Mucosa of stomach (tissue), 1 donor: ENCODE measurements around the gene C6orf52.
"Not testable (repeated sequence)": the region's sequence is repeated elsewhere in the genome, so short reads cannot be mapped to it uniquely, and the experiment has no call there.

Source experiments
- H3K27me3 ChIP-seq: one replicate; pipeline ENCODE4 v1.7.0; 2013; ENCODE audit warnings: mild to moderate bottlenecking, low read length; ENCODE audit not compliant: control insufficient read depth, insufficient read depth
- H3K36me3 ChIP-seq: one replicate; pipeline ENCODE4 v1.7.0; 2013; ENCODE audit warnings: low read length; ENCODE audit not compliant: control insufficient read depth, insufficient read depth
- H3K4me1 ChIP-seq: one replicate; pipeline ENCODE4 v1.7.0; 2013; ENCODE audit warnings: mild to moderate bottlenecking, low read length; ENCODE audit not compliant: control insufficient read depth, insufficient read depth
- H3K4me3 ChIP-seq: one replicate; pipeline ENCODE4 v1.7.0; 2013; ENCODE audit warnings: low read length
- H3K9ac ChIP-seq: one replicate; pipeline ENCODE4 v1.7.0; 2013; ENCODE audit warnings: mild to moderate bottlenecking, low read length, moderate library complexity
- H3K9me3 ChIP-seq: one replicate; pipeline ENCODE4 v1.7.0; 2013; ENCODE audit warnings: mild to moderate bottlenecking, low read length, moderate library complexity; ENCODE audit not compliant: control insufficient read depth
- donor health status: Pancreatic carcinoma.

C6orf52 gene

GRCh38 chr6:10694302-10695085 lies at the start of gene C6orf52, which contains the start of gene PAK1IP1:
C6orf52 (minus strand) TSS chr6:10694616; CDS start chr6:10687550, 7,066 bp downstream.
PAK1IP1 (plus strand) TSS chr6:10694972; CDS start chr6:10694986, 14 bp downstream.
- H3K9ac ChIP-seq, result peak within 1 kb of the TSS; percentile 94
- no peaks in the 10 kb centered on the region for H3K36me3 ChIP-seq
- H3K4me3 ChIP-seq, result peak within 1 kb of the TSS; percentile 73
- H3K9me3 ChIP-seq, result no peaks in the 10 kb centered on the region
- no peaks in the 10 kb centered on the region for H3K27me3 ChIP-seq
- peaks cover 12% of the 10 kb centered on the region for H3K4me1 ChIP-seq

GRCh38 chr6:10743515-10743914 lies 49.1 kb upstream of the C6orf52 start:
- Histone ChIP-seq H3K9me3 (no peaks in the 10 kb centered on the region), H3K36me3 (no peaks in the 10 kb centered on the region), H3K9ac (no peak overlapping the region), H3K4me1 (peaks cover 10% of the 10 kb centered on the region), H3K27me3 (no peaks in the 10 kb centered on the region), H3K4me3 (no peak overlapping the region)

GRCh38 chr6:10742251-10742650 lies 47.8 kb upstream of the C6orf52 start:
- no peaks in the 10 kb centered on the region for H3K9me3 ChIP-seq
- H3K27me3 ChIP-seq, result no peaks in the 10 kb centered on the region
- peaks cover 7% of the 10 kb centered on the region for H3K4me1 ChIP-seq
- H3K36me3 ChIP-seq, result no peaks in the 10 kb centered on the region
- no peak overlapping the region for H3K9ac ChIP-seq
- no peak overlapping the region for H3K4me3 ChIP-seq

- H3K9ac ChIP-seq, H3K4me1 ChIP-seq, H3K36me3 ChIP-seq, H3K27me3 ChIP-seq, H3K4me3 ChIP-seq, H3K9me3 ChIP-seq: not testable (repeated sequence)
Observed at GRCh38 chr6:10741643-10742042, 47.2 kb upstream of the C6orf52 start.

GRCh38 chr6:10740061-10740460 lies 45.6 kb upstream of the C6orf52 start:
- Histone ChIP-seq H3K9me3 (no peaks in the 10 kb centered on the region), H3K36me3 (no peaks in the 10 kb centered on the region), H3K9ac (no peak overlapping the region), H3K4me1 (no peaks in the 10 kb centered on the region), H3K4me3 (no peak overlapping the region), H3K27me3 (no peaks in the 10 kb centered on the region)

GRCh38 chr6:10736731-10737130 lies 42.3 kb upstream of the C6orf52 start:
- H3K4me3 ChIP-seq, result no peak overlapping the region
- H3K27me3 ChIP-seq, result no peaks in the 10 kb centered on the region
- H3K9ac ChIP-seq, result no peak overlapping the region
- H3K4me1 ChIP-seq, result no peaks in the 10 kb centered on the region
- H3K36me3 ChIP-seq, result no peaks in the 10 kb centered on the region
- no peaks in the 10 kb centered on the region for H3K9me3 ChIP-seq

GRCh38 chr6:10733863-10734262 lies 39.4 kb upstream of the C6orf52 start:
- H3K36me3 ChIP-seq, result no peaks in the 10 kb centered on the region
- H3K9ac ChIP-seq, result no peak overlapping the region
- H3K4me3 ChIP-seq, result no peak overlapping the region
- H3K27me3 ChIP-seq, result no peaks in the 10 kb centered on the region
- H3K9me3 ChIP-seq, result no peaks in the 10 kb centered on the region
- H3K4me1 ChIP-seq, result no peaks in the 10 kb centered on the region

GRCh38 chr6:10733151-10733715 lies 38.8 kb upstream of the C6orf52 start:
- Histone ChIP-seq H3K9me3 (no peaks in the 10 kb centered on the region), H3K27me3 (no peaks in the 10 kb centered on the region), H3K36me3 (no peaks in the 10 kb centered on the region), H3K4me1 (no peaks in the 10 kb centered on the region), H3K9ac (no peak overlapping the region), H3K4me3 (no peak overlapping the region)

GRCh38 chr6:10730254-10730653 lies 35.8 kb upstream of the C6orf52 start:
- Histone ChIP-seq H3K36me3 (no peaks in the 10 kb centered on the region), H3K9me3 (no peaks in the 10 kb centered on the region), H3K4me3 (no peak overlapping the region), H3K4me1 (no peaks in the 10 kb centered on the region), H3K27me3 (no peaks in the 10 kb centered on the region), H3K9ac (no peak overlapping the region)

GRCh38 chr6:10725716-10726115 lies 31.3 kb upstream of the C6orf52 start:
- Histone ChIP-seq H3K9ac (no peak overlapping the region), H3K4me1 (peaks cover 3% of the 10 kb centered on the region), H3K27me3 (no peaks in the 10 kb centered on the region), H3K9me3 (no peaks in the 10 kb centered on the region), H3K4me3 (no peak overlapping the region), H3K36me3 (no peaks in the 10 kb centered on the region)

GRCh38 chr6:10725044-10725443 lies 30.6 kb upstream of the C6orf52 start:
- H3K4me1 ChIP-seq, result peaks cover 4% of the 10 kb centered on the region
- no peaks in the 10 kb centered on the region for H3K9me3 ChIP-seq
- H3K36me3 ChIP-seq, result no peaks in the 10 kb centered on the region
- no peak overlapping the region for H3K4me3 ChIP-seq
- no peak overlapping the region for H3K9ac ChIP-seq
- H3K27me3 ChIP-seq, result no peaks in the 10 kb centered on the region

GRCh38 chr6:10723567-10723881 lies 29.1 kb upstream of the C6orf52 start:
- Histone ChIP-seq H3K9ac (peak overlapping the region; percentile 90), H3K4me1 (peaks cover 4% of the 10 kb centered on the region), H3K36me3 (no peaks in the 10 kb centered on the region), H3K9me3 (no peaks in the 10 kb centered on the region), H3K27me3 (no peaks in the 10 kb centered on the region), H3K4me3 (peak overlapping the region; percentile 67)
